Raji (cell line): ENCODE data around the gene SORD.
A peak's percentile ranks its signal among the peaks of the same experiment; 100 is the strongest.

Experiments
- POLR2A ChIP-seq: IDR thresholded peaks from 2 replicates; pipeline ENCODE4 v1.6.1; 2011; ENCODE audit warnings: low read depth, low read length, control low read depth; ENCODE audit not compliant: insufficient read depth

Gene SORD

DNA sequence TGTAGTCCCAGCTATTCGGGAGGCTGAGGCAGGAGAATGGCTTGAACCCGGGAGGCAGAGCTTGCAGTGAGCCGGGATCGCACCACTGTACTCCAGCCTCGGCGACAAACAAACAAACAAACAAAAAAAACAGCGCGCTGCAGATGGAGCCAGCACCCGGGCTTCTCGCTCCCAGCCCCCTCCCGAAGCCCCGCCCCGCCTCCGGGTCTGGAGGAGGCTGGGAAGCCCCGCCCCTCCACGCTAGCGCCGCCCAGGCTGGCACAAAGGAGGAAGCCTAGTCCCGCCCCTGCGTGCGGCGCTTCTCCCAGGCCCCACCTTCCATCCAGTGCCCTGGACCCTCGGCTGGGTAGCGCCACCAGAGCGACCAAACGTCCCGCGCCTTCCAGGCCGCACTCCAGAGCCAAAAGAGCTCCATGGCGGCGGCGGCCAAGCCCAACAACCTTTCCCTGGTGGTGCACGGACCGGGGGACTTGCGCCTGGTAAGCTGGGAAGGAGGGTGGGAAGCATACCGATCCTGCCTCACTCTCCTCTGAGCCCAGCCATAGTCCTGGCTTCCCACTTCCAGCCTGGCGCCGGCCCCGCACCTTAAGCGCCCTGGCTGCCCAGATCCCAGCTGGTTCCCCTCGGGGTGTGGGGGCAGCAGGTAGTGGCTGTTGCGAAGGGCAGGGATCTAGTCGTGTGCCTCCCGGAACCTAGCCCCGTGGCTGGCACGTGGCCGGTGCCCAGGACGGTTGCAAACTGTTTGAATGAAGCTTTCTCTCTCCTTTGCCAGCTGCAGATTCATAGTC is at the start of gene SORD:
SORD (plus strand) TSS at position 325 of the 788 bp plus-strand sequence; CDS start at position 414, 89 bp downstream.
- TF ChIP-seq POLR2A, result peak; percentile 69

DNA sequence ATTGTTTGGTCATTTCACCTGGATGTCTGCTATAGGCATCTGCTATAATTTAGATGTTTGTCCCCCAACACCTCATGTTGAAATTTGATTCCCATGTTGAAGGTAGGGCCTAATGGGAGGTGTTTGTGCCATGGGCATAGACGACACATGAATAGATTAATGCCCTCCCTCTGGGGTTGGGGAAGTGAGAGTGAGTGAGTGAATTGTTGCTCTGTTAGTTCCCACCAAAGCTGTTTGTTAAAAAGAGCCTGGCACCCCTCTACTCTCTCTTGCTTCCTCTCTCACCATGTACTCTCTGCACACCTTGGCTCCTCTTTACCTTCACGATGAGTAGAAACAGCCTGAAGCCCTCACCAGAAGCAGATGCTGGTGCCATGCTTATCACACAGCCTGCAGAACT is 23.9 kb upstream of the SORD start:
- no peak for TF ChIP-seq POLR2A

DNA sequence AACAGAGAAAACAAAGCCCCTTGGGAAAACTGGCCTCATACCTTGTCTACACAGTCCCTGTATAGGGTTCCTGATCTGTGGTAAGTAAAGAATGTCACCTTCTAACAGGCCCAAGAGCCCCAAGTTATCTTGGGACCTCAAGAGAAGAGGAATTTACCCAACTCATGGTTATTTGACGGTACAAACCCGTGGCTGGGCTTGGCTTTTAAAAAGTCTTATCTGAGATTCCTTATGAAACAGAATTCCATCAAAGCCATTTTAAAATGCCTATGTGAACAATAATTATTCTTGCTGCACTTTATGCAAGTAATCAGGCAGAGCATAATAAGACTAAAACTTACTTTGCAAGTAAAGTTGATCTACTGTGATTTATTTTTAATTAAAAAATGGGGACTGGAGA is 13.9 kb upstream of the SORD start:
- TF ChIP-seq POLR2A, result no peak

DNA sequence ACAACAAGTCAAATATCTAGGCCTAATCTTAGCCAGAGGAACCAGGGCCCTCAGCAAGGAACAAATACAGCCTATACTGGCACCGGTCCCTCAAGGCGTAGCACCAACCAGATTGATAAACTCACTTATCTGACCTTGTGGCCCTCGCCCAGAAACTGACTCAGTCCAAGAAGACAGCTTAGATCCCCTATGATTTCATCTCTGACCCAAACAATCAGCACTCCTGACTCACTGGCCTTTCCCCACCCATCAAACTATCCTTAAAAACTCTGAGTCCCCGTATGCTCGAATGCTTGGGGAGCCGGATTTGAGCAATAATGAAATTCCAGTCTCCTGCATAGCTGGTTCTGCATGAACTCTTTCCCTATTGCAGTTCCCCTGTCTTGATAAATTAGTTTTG is 1.6 kb upstream of the SORD start:
- TF ChIP-seq POLR2A, result no peak

DNA sequence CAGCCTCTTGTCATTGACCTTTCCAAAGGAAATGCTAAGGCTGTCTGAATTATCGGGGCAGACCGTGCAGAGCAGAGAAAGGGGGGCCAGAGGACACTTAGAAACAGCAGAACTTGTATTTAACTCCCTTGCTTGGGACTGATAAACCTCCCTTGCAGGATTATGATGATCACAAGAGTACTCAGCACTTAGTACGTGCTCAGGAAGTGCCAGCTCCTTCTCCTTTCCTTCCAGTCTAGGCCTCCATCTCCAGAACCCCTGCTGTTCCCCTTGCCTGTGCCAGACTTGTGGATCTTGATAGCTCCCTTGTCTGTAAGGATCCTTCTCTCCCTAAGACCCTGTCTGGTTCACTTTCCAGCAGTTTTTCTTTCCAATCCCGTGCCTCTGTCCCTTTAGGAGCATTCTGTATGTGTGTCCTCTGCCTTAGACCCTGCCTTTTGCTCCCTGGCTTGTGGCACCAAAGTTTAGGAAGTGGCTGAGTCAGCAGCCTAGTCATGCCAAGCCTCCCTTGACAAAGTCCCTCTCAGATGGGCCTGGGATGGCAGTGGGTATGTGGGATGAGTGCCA is 747 bp downstream of the SORD start:
- no peak for TF ChIP-seq POLR2A

DNA sequence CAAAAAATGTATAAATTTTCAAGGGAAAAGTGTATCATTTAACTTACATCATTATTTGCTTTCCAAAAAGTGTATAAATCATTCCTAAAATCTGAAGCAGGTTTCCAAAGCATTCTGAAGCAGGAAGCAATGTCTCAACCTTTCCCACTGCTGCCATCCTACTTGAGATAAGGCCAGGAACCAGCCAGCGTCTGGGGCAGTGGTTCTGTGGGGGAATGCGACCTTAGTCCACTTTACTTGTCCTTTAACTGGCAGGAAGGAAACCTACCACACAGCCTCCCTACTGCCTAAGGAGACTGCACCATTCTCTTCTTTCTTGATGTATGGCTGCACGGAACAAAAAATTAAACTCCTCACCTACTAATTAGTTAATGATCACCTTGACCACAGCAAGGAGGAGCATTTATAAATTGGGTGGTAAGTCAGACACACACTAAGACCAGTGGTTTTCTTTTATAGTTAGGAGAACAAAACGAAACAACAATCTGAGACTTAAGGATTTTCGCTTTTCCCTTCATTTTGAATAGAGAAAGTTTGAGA is 3.7 kb downstream of the SORD start:
- TF ChIP-seq POLR2A, result no peak

DNA sequence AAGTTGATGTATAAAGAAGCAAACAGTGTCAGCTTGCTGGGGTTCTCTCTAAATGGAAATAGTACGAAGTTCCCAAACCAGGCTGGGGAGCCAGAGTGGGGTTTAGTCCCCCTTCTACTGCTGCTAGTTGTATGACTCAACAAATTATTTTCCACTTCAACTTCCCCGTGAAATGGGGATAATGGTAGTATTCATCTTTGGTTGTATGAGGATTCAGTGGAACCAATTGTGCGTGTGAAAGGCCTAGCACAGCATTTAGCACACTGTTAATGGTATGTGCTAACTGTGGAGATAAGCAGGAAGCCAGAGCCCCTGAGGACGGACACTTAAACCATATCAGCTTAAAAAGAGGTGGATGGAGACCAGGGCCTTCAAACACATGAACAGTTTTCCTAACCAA is 4.2 kb downstream of the SORD start:
- no peak for TF ChIP-seq POLR2A

DNA sequence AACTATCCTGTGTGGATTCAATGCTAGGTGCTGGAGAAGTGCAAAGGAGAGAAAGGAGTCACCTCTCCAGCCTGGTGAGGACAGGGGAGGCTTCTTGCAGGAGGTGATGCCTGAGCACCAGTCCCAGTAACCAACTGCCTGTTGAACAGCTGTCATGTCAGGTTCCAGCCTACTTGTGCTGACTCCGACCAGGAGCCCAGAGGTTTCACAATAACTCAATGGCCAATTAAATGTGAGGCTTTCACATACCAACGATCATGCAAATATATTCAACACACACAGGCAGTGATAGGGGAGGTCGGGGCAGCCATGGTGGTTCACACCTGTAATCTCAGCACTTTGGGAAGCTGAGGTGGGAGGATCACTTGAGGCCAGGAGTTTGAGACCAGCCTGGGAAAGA is 7.7 kb downstream of the SORD start:
- TF ChIP-seq POLR2A, result no peak

DNA sequence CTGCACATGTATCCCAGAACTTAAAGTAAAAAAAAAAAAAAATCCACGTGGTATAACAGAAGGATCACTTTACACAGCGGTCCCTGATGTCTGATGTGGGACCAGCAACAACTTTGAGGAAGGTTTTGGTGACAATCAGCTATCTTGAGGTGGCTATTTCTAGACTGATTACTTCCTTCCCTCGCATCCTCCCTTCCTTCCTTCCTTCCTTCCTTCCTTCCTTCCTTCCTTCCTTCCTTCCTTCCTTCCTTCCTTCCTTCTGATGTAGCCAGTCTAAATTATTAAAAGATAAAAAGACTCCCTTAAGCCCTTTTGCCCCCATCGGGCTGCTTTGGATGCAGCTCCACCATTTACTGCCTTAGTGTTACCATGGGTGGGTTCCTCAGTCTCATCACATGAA is 14.9 kb downstream of the SORD start:
- no peak for TF ChIP-seq POLR2A

DNA sequence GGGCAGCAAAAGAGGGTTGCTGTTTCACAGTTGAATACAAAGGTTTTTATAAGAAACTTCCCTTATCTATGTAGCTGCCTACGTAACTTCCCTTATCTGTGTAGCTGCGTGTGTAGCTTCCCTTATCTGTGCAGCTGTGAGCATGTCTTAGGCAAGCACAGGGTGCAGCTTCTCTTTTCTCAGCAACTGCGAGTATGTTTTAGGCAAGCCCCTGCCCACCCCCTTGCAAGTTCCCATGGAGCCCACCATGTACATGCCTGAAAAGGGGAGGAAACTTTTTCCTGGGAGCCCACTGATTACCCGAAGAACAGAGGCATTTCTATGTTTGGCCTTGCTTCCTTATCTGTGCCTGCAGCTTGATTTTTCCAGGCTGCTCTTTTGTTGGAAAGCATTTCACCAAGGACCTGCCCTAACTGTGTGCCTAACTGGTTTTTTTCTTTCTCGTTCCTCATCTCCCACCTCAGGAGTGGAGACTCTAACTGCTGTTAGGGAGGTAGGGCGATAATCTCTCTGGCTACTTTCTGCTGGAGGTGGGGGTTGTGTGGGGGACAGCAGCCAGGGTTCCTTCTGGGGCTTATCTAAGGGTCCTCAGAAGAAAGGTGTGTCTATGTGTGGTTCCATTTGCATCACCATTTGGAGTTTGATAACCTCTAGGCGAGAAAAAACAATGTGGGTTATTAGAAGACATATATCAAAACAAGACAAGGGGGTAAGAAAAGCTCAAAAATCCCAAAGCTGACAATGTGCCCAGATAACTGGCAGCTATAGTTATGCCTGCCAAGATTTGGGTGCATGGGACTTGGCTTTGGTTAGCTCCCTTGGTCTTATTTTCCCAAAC is 26.0 kb downstream of the SORD start:
- TF ChIP-seq POLR2A, result no peak

DNA sequence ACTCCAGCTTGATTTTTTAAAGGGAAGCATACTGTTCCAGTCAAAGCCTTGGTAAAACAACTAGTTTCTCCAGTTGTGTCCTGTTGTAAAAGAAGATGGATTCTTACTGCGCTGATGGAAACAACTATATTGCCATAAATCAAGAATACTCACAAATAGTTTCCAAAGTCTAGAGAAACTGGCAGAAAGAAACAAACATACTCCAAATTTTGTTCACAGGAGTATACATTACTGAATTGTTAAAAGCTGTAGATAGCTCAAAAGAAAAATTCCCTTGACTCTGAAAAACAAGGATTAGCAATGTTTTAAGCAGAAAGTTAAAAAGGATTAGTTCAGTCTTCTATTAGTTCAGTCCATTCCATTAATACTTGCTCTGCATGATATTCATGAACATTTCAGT is 27.6 kb downstream of the SORD start:
- no peak for TF ChIP-seq POLR2A

DNA sequence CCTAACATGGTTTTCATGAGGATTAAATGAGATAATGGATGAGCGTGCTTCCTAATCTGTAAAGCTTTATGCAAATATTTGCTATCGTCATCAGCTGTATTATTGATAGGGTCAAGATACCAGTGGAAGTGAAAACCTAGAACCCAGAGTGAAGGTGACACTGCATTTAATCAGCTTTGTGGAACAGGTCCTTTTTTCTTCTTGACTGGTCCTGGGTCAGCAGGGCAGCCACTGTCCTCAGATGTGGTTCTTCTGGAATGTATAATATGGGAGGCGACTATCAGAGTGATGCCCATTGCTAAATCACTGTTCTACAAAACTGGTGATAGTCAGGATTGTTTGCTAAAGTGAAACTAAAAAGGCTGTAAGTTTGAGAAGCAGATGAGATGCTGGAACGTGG is 41.4 kb downstream of the SORD start:
- no peak for TF ChIP-seq POLR2A

DNA sequence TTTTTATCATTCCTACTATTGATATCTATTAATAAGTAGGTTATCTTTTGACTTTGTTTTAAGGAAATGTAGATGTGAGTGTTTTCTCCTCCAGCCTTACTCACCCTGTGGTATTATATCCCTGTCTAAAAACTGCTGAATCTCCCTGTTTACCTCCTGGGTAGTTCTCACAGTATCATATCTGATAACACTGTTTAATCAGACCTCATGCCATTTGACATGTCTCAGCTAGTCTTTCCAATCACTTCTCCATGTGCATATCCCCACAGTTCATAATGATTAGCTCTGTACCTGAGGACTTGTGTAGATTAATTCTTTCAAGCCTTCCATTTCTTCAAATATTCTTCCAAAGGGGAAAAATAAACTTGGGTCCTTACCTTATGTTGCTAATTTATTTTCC is 60.2 kb downstream of the SORD start:
- no peak for TF ChIP-seq POLR2A

DNA sequence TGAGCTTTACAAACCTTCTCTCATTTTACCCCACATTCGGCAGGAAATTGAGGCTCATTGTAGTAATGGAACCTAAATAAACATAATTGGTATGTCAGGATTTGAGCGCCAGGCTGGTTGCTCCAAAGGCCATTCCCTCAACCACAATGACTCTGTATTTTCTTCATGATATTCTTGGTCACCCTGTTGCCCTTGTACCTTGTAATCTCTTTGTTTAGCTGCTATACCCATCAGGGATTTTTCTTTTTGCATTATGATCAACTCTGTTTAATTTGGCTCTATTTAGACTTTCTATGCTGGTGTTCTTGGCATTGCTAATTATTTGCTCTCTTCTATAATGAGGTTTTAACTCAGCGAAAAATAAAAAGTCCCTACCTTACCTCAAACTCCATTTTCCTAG is 61.2 kb downstream of the SORD start:
- no peak for TF ChIP-seq POLR2A

DNA sequence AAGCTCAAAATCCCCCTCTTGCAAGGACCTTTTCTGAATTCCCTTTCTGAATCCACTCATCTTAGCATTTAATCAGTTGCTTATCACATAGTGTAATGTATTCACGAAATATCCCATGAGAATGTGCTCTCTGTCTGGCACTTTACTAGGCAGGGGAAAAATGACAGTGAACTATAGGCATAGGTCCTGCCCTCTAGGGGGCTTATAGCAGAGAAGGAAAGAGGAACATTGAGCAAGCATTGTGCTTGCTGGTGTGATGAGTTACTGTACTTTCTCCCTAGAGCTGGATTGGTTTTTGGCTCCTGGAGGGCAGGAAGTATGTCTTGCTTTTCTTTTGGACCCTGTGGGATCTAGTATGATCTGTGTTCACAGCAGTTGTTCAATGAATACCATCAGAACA is 64.5 kb downstream of the SORD start:
- no peak for TF ChIP-seq POLR2A
